Measurements from ENCODE around the gene DTNBP1.

The DTNBP1 gene

DNA sequence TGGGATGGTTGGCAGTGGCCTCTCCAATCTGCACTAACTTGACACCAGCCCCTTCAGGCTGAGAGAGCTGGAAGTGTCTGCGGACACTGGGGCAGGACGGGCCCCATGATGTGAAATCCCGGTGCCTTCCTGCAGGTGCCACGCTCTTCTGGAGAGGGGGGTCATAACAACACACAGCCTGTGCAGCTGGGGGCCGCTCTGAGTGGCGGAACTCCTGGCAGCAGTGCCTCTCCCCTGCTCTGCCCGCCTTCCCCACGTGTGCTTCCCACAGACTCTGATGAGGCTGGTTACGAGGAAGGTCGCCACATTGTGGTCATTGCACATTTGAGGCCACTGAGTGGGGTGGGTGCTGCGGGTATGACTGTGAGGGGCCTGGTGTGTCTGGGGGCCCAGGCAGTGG, 145.2 kb downstream of the DTNBP1 start (continued):
- no peak for TF ChIP-seq ZNF791 (tag by site-specific recombination; IDR thresholded peaks at IDR 0.05)

DNA sequence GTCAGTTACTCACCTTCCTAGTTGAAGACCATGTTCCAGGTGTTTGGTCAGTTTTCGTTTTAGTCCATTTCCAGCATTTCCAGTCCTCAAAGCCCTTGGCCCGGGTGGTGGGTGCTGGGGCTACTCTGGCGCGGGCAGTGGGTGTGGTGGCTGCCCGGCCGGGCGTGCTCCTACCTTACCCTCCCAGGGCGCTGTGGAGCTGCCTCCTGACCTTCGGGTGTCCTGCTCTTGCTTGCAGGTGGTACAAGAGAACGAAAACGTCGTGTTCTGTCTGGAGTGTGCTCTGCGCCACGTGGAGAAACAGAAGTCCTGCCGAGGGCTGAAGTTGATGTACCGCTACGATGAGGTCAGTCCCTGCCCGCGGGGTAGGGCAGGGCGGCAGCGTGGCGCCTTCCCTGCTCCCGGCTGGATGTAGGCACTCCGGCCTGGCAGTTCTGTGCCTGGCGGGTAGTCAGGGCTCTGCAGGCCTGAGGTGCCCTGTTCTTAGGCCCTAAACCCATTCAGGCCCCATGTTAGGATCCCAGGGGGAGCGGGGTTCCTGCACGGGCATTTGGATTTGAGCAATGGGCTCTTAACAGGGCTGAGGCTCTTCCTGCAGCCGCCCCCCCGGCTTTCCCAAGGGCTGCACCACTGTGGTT, 145.8 kb downstream of the DTNBP1 start:
- peaks cover 18 to 90% of the 10 kb centered on the region in 2 experiments for H3K36me3 ChIP-seq (ENCODE audit: control insufficient read depth in 2 of 2, insufficient read depth in 1 of 2, low read length in 2 of 2)
- H3K9me3 ChIP-seq (ENCODE audit: control insufficient read depth, insufficient read depth, low read depth, low read length) = no peaks in the 10 kb centered on the region
- TF ChIP-seq GLI4 (tag by site-specific recombination; IDR thresholded peaks at IDR 0.05) (no peak), ZNF341 (tag by site-specific recombination; IDR thresholded peaks at IDR 0.05; ENCODE audit: low read depth) (0 out of 2 replicates have a peak, but pooled peaks have one; percentile 17)
- no peak overlapping the region for H3K27ac ChIP-seq (ENCODE audit: extremely low read depth, low read depth, low read length)
- POLR2A ChIA-PET = no interaction called here
- CTCF ChIA-PET = interaction anchor here (0.6 kb wide), 1 partner anchor 55 kb away, joined by 3 read pairs; no protein-coding TSS in a partner anchor
- no peaks in the 10 kb centered on the region for H3K4me1 ChIP-seq (ENCODE audit: control insufficient read depth, insufficient read depth, low read length)
- no peak overlapping the region for H3K4me3 ChIP-seq (ENCODE audit: low read depth, low read length)

DNA sequence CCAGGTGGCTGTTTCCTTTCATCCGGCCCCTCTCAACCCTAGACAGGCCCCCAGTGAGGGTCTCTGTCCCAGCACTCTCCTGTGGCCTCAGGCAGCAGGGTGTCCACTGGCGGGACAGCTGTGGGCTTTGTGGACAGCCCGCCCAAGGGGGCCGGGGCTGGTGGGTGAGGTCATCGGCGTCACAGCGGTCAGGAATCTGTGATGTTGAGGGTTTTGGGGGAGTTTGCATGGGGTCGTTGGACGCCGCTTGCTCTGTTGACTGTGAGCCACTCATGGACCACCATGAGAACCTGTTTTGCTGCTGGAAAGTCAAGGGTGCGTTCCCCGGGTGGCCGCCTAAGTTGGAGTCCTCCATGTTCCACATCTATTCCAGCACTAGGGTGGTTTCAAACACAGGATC, 146.4 kb downstream of the DTNBP1 start:
- Histone ChIP-seq H3K4me1 (ENCODE audit: control insufficient read depth, insufficient read depth, low read length) (no peaks in the 10 kb centered on the region), H3K9me3 (ENCODE audit: control insufficient read depth, insufficient read depth, low read depth, low read length) (no peaks in the 10 kb centered on the region), H3K4me3 (ENCODE audit: low read depth, low read length) (no peak overlapping the region), H3K36me3 (ENCODE audit: control insufficient read depth in 2 of 2, insufficient read depth in 1 of 2, low read length in 2 of 2) (peaks cover 17 to 90% of the 10 kb centered on the region in 2 experiments), H3K27ac (ENCODE audit: extremely low read depth, low read depth, low read length) (no peak overlapping the region)
- CTCF ChIA-PET = interaction anchor here (0.6 to 1.2 kb wide), 2 partner anchors 56 to 107 kb away, joined by 3 read pairs; no protein-coding TSS in a partner anchor
- TF ChIP-seq ZNF555 (tag by site-specific recombination; conservative IDR thresholded peaks at IDR 0.05) (no peak), ZNF169 (tag by site-specific recombination; IDR thresholded peaks at IDR 0.05) (no peak), ZNF132 (tag by site-specific recombination; IDR thresholded peaks at IDR 0.05; ENCODE audit: borderline replicate concordance) (no peak), ZNF560 (tag by site-specific recombination; IDR thresholded peaks at IDR 0.05; ENCODE audit: borderline replicate concordance) (no peak), ZNF510 (tag by site-specific recombination; IDR thresholded peaks at IDR 0.05; ENCODE audit: insufficient replicate concordance) (no peak), SALL2 (tag by site-specific recombination; IDR thresholded peaks at IDR 0.05; ENCODE audit: borderline replicate concordance) (no peak), ZNF768 (tag by site-specific recombination; IDR thresholded peaks at IDR 0.05) (no peak), ZNF660 (tag by site-specific recombination; IDR thresholded peaks at IDR 0.05) (no peak), ZNF146 (tag by site-specific recombination; IDR thresholded peaks at IDR 0.05) (no peak), HOXD13 (CRISPR knock-in tag; IDR thresholded peaks at IDR 0.05; ENCODE audit: borderline replicate concordance) (no peak), TCF7L2 (IDR thresholded peaks at IDR 0.05; ENCODE audit: borderline replicate concordance, low read depth, low read length) (no peak), EGR2 (tag by site-specific recombination; IDR thresholded peaks at IDR 0.05; ENCODE audit: low read depth) (no peak), ZNF266 (tag by site-specific recombination; IDR thresholded peaks at IDR 0.05; ENCODE audit: low read depth) (no peak)
- TF ChIP-seq, protein P1, sequence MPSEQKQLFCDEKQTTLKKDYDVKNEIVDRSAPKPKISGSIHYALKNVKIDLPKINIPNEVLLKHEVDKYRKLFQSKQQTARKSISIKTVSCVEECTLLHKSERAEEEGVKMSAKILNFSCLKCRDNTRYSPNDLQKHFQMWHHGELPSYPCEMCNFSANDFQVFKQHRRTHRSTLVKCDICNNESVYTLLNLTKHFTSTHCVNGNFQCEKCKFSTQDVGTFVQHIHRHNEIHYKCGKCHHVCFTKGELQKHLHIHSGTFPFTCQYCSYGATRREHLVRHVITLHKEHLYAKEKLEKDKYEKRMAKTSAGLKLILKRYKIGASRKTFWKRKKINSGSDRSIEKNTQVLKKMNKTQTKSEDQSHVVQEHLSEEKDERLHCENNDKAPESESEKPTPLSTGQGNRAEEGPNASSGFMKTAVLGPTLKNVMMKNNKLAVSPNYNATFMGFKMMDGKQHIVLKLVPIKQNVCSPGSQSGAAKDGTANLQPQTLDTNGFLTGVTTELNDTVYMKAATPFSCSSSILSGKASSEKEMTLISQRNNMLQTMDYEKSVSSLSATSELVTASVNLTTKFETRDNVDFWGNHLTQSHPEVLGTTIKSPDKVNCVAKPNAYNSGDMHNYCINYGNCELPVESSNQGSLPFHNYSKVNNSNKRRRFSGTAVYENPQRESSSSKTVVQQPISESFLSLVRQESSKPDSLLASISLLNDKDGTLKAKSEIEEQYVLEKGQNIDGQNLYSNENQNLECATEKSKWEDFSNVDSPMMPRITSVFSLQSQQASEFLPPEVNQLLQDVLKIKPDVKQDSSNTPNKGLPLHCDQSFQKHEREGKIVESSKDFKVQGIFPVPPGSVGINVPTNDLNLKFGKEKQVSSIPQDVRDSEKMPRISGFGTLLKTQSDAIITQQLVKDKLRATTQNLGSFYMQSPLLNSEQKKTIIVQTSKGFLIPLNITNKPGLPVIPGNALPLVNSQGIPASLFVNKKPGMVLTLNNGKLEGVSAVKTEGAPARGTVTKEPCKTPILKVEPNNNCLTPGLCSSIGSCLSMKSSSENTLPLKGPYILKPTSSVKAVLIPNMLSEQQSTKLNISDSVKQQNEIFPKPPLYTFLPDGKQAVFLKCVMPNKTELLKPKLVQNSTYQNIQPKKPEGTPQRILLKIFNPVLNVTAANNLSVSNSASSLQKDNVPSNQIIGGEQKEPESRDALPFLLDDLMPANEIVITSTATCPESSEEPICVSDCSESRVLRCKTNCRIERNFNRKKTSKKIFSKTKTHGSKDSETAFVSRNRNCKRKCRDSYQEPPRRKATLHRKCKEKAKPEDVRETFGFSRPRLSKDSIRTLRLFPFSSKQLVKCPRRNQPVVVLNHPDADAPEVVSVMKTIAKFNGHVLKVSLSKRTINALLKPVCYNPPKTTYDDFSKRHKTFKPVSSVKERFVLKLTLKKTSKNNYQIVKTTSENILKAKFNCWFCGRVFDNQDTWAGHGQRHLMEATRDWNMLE (tag by site-specific recombination; conservative IDR thresholded peaks at IDR 0.05; ENCODE audit: low read depth) = no peak
- TF ChIP-seq, protein P2, sequence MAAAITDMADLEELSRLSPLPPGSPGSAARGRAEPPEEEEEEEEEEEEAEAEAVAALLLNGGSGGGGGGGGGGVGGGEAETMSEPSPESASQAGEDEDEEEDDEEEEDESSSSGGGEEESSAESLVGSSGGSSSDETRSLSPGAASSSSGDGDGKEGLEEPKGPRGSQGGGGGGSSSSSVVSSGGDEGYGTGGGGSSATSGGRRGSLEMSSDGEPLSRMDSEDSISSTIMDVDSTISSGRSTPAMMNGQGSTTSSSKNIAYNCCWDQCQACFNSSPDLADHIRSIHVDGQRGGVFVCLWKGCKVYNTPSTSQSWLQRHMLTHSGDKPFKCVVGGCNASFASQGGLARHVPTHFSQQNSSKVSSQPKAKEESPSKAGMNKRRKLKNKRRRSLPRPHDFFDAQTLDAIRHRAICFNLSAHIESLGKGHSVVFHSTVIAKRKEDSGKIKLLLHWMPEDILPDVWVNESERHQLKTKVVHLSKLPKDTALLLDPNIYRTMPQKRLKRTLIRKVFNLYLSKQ (tag by site-specific recombination; IDR thresholded peaks at IDR 0.05; ENCODE audit: borderline replicate concordance) = no peak
- TF ChIP-seq, protein P3, sequence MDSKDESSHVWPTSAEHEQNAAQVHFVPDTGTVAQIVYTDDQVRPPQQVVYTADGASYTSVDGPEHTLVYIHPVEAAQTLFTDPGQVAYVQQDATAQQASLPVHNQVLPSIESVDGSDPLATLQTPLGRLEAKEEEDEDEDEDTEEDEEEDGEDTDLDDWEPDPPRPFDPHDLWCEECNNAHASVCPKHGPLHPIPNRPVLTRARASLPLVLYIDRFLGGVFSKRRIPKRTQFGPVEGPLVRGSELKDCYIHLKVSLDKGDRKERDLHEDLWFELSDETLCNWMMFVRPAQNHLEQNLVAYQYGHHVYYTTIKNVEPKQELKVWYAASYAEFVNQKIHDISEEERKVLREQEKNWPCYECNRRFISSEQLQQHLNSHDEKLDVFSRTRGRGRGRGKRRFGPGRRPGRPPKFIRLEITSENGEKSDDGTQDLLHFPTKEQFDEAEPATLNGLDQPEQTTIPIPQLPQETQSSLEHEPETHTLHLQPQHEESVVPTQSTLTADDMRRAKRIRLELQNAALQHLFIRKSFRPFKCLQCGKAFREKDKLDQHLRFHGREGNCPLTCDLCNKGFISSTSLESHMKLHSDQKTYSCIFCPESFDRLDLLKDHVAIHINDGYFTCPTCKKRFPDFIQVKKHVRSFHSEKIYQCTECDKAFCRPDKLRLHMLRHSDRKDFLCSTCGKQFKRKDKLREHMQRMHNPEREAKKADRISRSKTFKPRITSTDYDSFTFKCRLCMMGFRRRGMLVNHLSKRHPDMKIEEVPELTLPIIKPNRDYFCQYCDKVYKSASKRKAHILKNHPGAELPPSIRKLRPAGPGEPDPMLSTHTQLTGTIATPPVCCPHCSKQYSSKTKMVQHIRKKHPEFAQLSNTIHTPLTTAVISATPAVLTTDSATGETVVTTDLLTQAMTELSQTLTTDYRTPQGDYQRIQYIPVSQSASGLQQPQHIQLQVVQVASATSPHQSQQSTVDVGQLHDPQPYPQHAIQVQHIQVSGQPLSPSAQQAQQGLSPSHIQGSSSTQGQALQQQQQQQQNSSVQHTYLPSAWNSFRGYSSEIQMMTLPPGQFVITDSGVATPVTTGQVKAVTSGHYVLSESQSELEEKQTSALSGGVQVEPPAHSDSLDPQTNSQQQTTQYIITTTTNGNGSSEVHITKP (tag by site-specific recombination; IDR thresholded peaks at IDR 0.05) = no peak
- POLR2A ChIA-PET = no interaction called here

Measured in HEK293 (cell line).